Stimulated activated CD8-positive, alpha-beta memory T cell treated with anti-CD3 and anti-CD28 coated beads, Interleukin-4, amount 100 ng/mL, for 4 hours (primary cell): ENCODE results near the gene TCTN2.

Source experiments
- DNase-seq, 2 donors: peaks; one replicate each; pipeline ENCODE4 v3.0.0-alpha.2; 2020; ENCODE audit warnings: low read depth in 2 of 2, low spot score in 1 of 2

TCTN2 gene

GRCh38 chr12:123741937-123742572 lies 71.1 kb downstream of the TCTN2 start:
- no peak for DNase-seq

- no peak for DNase-seq
Observed at GRCh38 chr12:123743002-123743401, 72.1 kb downstream of the TCTN2 start.

- DNase-seq, result no peak
Observed at GRCh38 chr12:123744836-123745235, 73.9 kb downstream of the TCTN2 start.

- no peak for DNase-seq
Observed at GRCh38 chr12:123747309-123747708, 76.4 kb downstream of the TCTN2 start.

- no peak for DNase-seq
Observed at GRCh38 chr12:123748161-123748560, 77.2 kb downstream of the TCTN2 start.

GRCh38 chr12:123748661-123749060 lies 77.7 kb downstream of the TCTN2 start:
- no peak for DNase-seq

- no peak for DNase-seq
Observed at GRCh38 chr12:123749355-123749754, 78.4 kb downstream of the TCTN2 start.

GRCh38 chr12:123750159-123750656 lies 79.3 kb downstream of the TCTN2 start:
- no peak for DNase-seq

GRCh38 chr12:123752046-123752445 lies 81.1 kb downstream of the TCTN2 start:
- DNase-seq, result no peak

GRCh38 chr12:123754041-123754772 lies 83.3 kb downstream of the TCTN2 start:
- DNase-seq, result no peak

GRCh38 chr12:123757561-123757960 lies 86.6 kb downstream of the TCTN2 start:
- no peak for DNase-seq
